HG02981 (cell line): ENCODE results near the gene SEC63.
A peak's percentile ranks its signal among the peaks of the same experiment; 100 is the strongest.
"Not testable (repeated sequence)": the region's sequence is repeated elsewhere in the genome, so short reads cannot be mapped to it uniquely, and the experiment has no call there.

Experiments used
- ATAC-seq: cut with Tn5 transposase; IDR thresholded peaks from one replicate; pipeline ENCODE4 v1.9.1; 2021; ENCODE audit warnings: mild to moderate bottlenecking, moderate library complexity; ENCODE audit not compliant: unreplicated experiment

Gene SEC63

GRCh38 chr6:107864226-107865127 lies 93.5 kb downstream of the SEC63 start:
- ATAC-seq: no peak

GRCh38 chr6:107862383-107862782 lies 95.6 kb downstream of the SEC63 start:
- ATAC-seq: no peak

GRCh38 chr6:107860963-107861362 lies 97.0 kb downstream of the SEC63 start:
- not testable (repeated sequence) for ATAC-seq

GRCh38 chr6:107860144-107860543 lies 97.9 kb downstream of the SEC63 start:
- not testable (repeated sequence) for ATAC-seq

GRCh38 chr6:107853230-107853629 lies 104.8 kb downstream of the SEC63 start:
- no peak for ATAC-seq

GRCh38 chr6:107849325-107849724 lies 108.7 kb downstream of the SEC63 start:
- no peak for ATAC-seq

- ATAC-seq: peak; percentile 81
These were observed 109.9 kb downstream of the SEC63 start for GRCh38 chr6:107847844-107848802.

- no peak for ATAC-seq
These were observed 111.7 kb downstream of the SEC63 start for GRCh38 chr6:107846262-107846795.

- no peak for ATAC-seq
These were observed 112.2 kb downstream of the SEC63 start for GRCh38 chr6:107845777-107846176.

GRCh38 chr6:107843400-107843799 lies 114.6 kb downstream of the SEC63 start:
- ATAC-seq: no peak

- ATAC-seq: no peak
These were observed 116.7 kb downstream of the SEC63 start for GRCh38 chr6:107841275-107841670.

GRCh38 chr6:107840636-107841274 lies 117.3 kb downstream of the SEC63 start:
- no peak for ATAC-seq

- no peak for ATAC-seq
These were observed 124.9 kb downstream of the SEC63 start for GRCh38 chr6:107833136-107833535.

- ATAC-seq: no peak
These were observed 125.6 kb downstream of the SEC63 start for GRCh38 chr6:107832151-107833056.

- no peak for ATAC-seq
These were observed 127.9 kb downstream of the SEC63 start for GRCh38 chr6:107830060-107830459.

GRCh38 chr6:107827541-107827940 lies 130.5 kb downstream of the SEC63 start:
- ATAC-seq: no peak

- ATAC-seq: no peak
These were observed 134.9 kb downstream of the SEC63 start for GRCh38 chr6:107823047-107823557.

- ATAC-seq: no peak
These were observed 135.6 kb downstream of the SEC63 start for GRCh38 chr6:107822176-107823046.

- ATAC-seq: no peak
These were observed 136.4 kb downstream of the SEC63 start for GRCh38 chr6:107821591-107821990.
